Stimulated activated naive B cell treated with anti-CD40 and anti-IgM and Interleukin-4, amounts not matched to agents 10 μg/mL and 1 μg/mL and 100 μg/mL, for 72 hours (primary cell): ENCODE measurements around the gene PKIB.
A peak's percentile ranks its signal among the peaks of the same experiment; 100 is the strongest.

Source experiments
- ATAC-seq, 2 donors: fragments of 150-1000 bp; cut with Tn5 transposase; replicated peaks; 2 replicates each; pipeline ENCODE4 v1.10.0; 2021; ENCODE audit warnings: moderate library complexity in 1 of 2
- DNase-seq: peaks from one replicate; pipeline ENCODE4 v3.0.0; 2021
- H3K27ac Mint-ChIP-seq: one replicate; pipeline ENCODE4 v1.8.0; 2022; ENCODE audit warnings: mild to moderate bottlenecking, mixed read lengths
- H3K27me3 Mint-ChIP-seq, 2 donors: one replicate each; pipeline ENCODE4 v1.8.0; 2022; ENCODE audit warnings: mixed read lengths in 2 of 2
- H3K36me3 Mint-ChIP-seq, 2 donors: one replicate each; pipeline ENCODE4 v1.8.0; 2022; ENCODE audit warnings: mixed read lengths in 2 of 2, mild to moderate bottlenecking in 1 of 2
- H3K4me1 Mint-ChIP-seq, 2 donors: one replicate each; pipeline ENCODE4 v1.8.0; 2022; ENCODE audit warnings: mixed read lengths in 2 of 2, mild to moderate bottlenecking in 1 of 2
- H3K4me3 Mint-ChIP-seq, 2 donors: one replicate each; pipeline ENCODE4 v1.8.0; 2022; ENCODE audit warnings: mild to moderate bottlenecking in 2 of 2, mixed read lengths in 2 of 2, moderate library complexity in 1 of 2
- H3K9me3 Mint-ChIP-seq, 2 donors: one replicate each; pipeline ENCODE4 v1.8.0; 2022; ENCODE audit warnings: mixed read lengths in 2 of 2, mild to moderate bottlenecking in 1 of 2

Gene PKIB

DNA sequence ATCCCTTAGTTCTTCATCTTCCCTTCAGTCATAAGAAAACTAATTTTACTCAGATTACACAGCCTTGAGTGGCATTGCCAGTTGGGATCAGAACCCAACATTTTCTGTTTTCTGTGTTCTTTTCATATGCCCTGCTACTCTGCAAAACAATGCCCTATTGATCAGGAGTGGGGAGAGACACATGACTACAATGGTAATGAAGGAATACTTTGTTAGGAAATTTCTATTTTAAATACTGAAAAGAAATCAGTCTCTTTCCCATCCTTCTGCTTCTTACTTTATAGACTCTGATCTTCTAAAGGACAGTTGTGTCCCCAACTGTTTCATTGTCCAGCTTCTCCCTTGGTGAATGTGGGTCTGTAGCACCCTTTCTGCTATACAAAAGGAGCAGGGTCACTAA, 5.5 kb upstream of the PKIB start:
- H3K9me3 Mint-ChIP-seq = peaks cover 0 to 4% of the 10 kb centered on the region in 2 donors
- H3K36me3 Mint-ChIP-seq = no peaks in the 10 kb centered on the region
- H3K4me1 Mint-ChIP-seq = peaks cover under 1 to 2% of the 10 kb centered on the region in 2 donors
- H3K27me3 Mint-ChIP-seq = peaks cover 14 to 22% of the 10 kb centered on the region in 2 donors
- no peak overlapping the region for H3K27ac Mint-ChIP-seq
- DNase-seq (no peak), ATAC-seq (no peak)
- H3K4me3 Mint-ChIP-seq = no peak overlapping the region

DNA sequence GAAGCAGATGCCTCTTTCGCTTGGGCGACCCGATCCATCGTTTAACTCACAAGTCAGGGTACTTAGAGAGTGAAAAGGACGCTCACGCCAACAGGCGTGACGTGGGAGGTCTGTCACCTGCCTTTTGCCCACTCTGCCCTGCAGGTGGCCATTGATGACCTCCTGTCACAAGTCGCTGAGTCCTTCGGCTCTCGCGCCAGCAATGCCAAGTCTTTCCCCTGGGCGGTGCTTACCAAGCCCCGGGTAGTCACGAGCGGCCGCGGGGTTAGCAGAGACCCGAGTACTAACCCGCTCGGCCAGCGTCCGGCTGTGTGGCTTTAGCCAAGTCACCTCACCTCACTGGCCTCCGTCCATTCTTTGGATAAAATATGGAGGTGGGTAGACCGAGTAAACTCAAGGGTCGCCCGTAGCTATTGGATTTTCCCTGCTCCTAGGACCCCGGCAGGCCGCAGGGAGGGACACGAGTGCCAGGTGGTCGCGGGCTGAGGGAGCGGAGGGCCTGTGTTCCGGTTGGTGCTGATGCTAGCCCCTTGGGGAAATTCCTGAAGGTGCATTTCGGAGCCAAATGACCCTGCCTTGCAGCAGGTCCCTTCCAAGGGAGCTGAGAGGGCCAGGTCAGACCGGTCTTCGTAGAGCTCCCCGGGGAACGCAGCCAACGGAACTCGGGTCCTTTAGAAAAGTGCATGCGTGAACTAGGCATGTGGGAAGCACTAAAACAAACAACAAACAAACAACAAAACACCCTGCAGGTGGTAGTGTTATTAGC, 668 bp downstream of the PKIB start:
- H3K9me3 Mint-ChIP-seq = peaks cover 2 to 8% of the 10 kb centered on the region in 2 donors
- H3K27me3 Mint-ChIP-seq = peaks cover 46 to 52% of the 10 kb centered on the region in 2 donors
- DNase-seq = peak; percentile 4
- peak overlapping the region; percentile 81 to 88 for H3K4me3 Mint-ChIP-seq
- ATAC-seq = peak; percentile 66 to 67
- peaks cover 0 to 2% of the 10 kb centered on the region in 2 donors for H3K36me3 Mint-ChIP-seq
- peaks cover 9 to 18% of the 10 kb centered on the region in 2 donors for H3K4me1 Mint-ChIP-seq
- H3K27ac Mint-ChIP-seq = peak overlapping the region; percentile 33

DNA sequence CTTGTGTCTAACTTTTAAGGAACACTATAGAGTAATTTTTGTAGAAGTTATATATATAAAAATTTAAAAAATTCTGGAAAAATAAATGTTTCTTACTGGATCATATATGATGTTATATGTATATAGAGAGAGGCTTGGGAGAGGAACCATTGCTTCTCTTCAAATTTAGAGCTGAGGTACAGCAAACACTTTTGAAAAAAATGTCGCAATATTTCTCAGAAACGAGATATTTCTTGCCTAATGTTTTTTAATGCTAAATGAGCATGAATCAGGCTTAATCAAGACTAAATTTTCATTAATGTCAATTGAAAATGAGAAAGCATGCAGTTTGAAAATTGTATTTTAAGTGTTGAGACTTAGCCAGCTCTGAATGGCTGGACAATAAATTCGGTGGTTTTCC, 2.6 kb downstream of the PKIB start:
- ATAC-seq (no peak), DNase-seq (no peak)
- H3K27me3 Mint-ChIP-seq = peaks cover 41 to 51% of the 10 kb centered on the region in 2 donors
- H3K36me3 Mint-ChIP-seq = peaks cover 0 to 2% of the 10 kb centered on the region in 2 donors
- H3K9me3 Mint-ChIP-seq = peaks cover 5 to 6% of the 10 kb centered on the region in 2 donors
- no peak overlapping the region for H3K27ac Mint-ChIP-seq
- H3K4me3 Mint-ChIP-seq = no peak overlapping the region
- peaks cover 9 to 18% of the 10 kb centered on the region in 2 donors for H3K4me1 Mint-ChIP-seq

DNA sequence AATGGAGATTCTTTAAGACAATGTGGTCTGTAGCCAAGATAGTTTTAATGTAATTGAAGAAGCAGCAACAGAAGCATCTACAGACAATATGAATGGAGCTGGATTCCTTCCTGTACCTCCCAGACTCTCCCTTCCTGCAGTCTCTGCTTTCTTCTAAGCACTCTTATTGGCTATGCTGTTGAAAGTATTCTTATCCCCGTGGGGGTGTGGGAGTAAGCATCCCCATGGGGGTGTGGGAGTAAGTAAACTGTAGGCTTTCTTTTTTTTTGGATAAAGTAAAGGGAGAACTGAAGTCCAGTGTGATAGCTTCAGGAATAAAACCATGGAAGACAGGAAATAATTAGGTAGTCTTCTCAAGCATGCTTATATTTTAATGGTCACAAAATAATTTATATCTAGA, 4.1 kb downstream of the PKIB start:
- ATAC-seq = no peak
- DNase-seq = no peak
- peaks cover 34 to 46% of the 10 kb centered on the region in 2 donors for H3K27me3 Mint-ChIP-seq
- no peak overlapping the region for H3K4me3 Mint-ChIP-seq
- no peak overlapping the region for H3K27ac Mint-ChIP-seq
- H3K36me3 Mint-ChIP-seq = peaks cover 0 to 2% of the 10 kb centered on the region in 2 donors
- H3K9me3 Mint-ChIP-seq = peaks cover 5 to 6% of the 10 kb centered on the region in 2 donors
- H3K4me1 Mint-ChIP-seq = peaks cover 9 to 18% of the 10 kb centered on the region in 2 donors

GRCh38 chr6:122615409-122615808, 5.2 kb downstream of the PKIB start:
- DNase-seq (no peak), ATAC-seq (no peak)
- Mint-ChIP-seq H3K4me3 (no peak overlapping the region), H3K36me3 (peaks cover 0 to 2% of the 10 kb centered on the region in 2 donors), H3K9me3 (peaks cover 5 to 6% of the 10 kb centered on the region in 2 donors), H3K27me3 (peaks cover 28 to 47% of the 10 kb centered on the region in 2 donors), H3K4me1 (peaks cover 5 to 10% of the 10 kb centered on the region in 2 donors), H3K27ac (no peak overlapping the region)

DNA sequence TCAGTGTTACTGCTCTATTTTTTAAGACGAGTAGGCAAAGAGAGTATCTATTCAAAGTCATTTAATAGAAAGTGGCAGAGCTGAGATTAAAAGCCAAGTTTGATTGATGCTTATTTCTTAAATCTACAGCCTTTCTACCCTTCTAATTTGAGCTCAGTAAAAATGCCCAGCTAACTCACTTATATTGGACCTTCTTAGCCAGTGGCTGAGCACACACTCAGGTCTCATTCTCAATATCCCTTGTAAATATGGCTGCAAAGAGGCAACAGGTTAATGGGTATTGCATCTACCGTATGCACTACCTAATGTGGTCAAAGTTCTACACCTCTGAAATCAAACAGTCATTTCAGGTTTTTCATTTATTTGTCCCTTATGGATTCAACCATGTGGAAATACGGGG, 6.7 kb downstream of the PKIB start:
- H3K4me1 Mint-ChIP-seq = no peaks in the 10 kb centered on the region
- no peak overlapping the region for H3K27ac Mint-ChIP-seq
- peaks cover 19 to 39% of the 10 kb centered on the region in 2 donors for H3K27me3 Mint-ChIP-seq
- H3K9me3 Mint-ChIP-seq = peaks cover 5 to 6% of the 10 kb centered on the region in 2 donors
- ATAC-seq = no peak
- no peak overlapping the region for H3K4me3 Mint-ChIP-seq
- no peaks in the 10 kb centered on the region for H3K36me3 Mint-ChIP-seq
- DNase-seq = no peak

- Mint-ChIP-seq H3K36me3 (no peaks in the 10 kb centered on the region), H3K9me3 (peaks cover 5 to 6% of the 10 kb centered on the region in 2 donors), H3K27ac (no peak overlapping the region), H3K27me3 (peaks cover 16 to 38% of the 10 kb centered on the region in 2 donors), H3K4me3 (no peak overlapping the region), H3K4me1 (no peaks in the 10 kb centered on the region)
- ATAC-seq = no peak
- no peak for DNase-seq
These were observed 9.1 kb downstream of the PKIB start for GRCh38 chr6:122619309-122619708.

GRCh38 chr6:122620428-122620827, 10.2 kb downstream of the PKIB start:
- H3K4me1 Mint-ChIP-seq = no peaks in the 10 kb centered on the region
- no peaks in the 10 kb centered on the region for H3K36me3 Mint-ChIP-seq
- peaks cover 2 to 6% of the 10 kb centered on the region in 2 donors for H3K9me3 Mint-ChIP-seq
- no peak for ATAC-seq
- peaks cover 11 to 31% of the 10 kb centered on the region in 2 donors for H3K27me3 Mint-ChIP-seq
- no peak overlapping the region for H3K4me3 Mint-ChIP-seq
- no peak overlapping the region for H3K27ac Mint-ChIP-seq
- no peak for DNase-seq

- Mint-ChIP-seq H3K4me1 (no peaks in the 10 kb centered on the region), H3K36me3 (no peaks in the 10 kb centered on the region), H3K27me3 (peaks cover 8 to 27% of the 10 kb centered on the region in 2 donors), H3K9me3 (peaks cover 0 to 4% of the 10 kb centered on the region in 2 donors), H3K27ac (no peak overlapping the region), H3K4me3 (no peak overlapping the region)
- DNase-seq (no peak), ATAC-seq (no peak)
These were observed 10.7 kb downstream of the PKIB start for GRCh38 chr6:122620902-122621301.

GRCh38 chr6:122621638-122622037, 11.4 kb downstream of the PKIB start:
- H3K4me1 Mint-ChIP-seq = no peaks in the 10 kb centered on the region
- H3K36me3 Mint-ChIP-seq = no peaks in the 10 kb centered on the region
- no peak overlapping the region for H3K4me3 Mint-ChIP-seq
- DNase-seq = no peak
- H3K27me3 Mint-ChIP-seq = peaks cover 5 to 21% of the 10 kb centered on the region in 2 donors
- H3K27ac Mint-ChIP-seq = no peak overlapping the region
- no peaks in the 10 kb centered on the region for H3K9me3 Mint-ChIP-seq
- ATAC-seq = no peak

GRCh38 chr6:122622479-122622878, 12.3 kb downstream of the PKIB start:
- DNase-seq (no peak), ATAC-seq (no peak)
- Mint-ChIP-seq H3K4me1 (no peaks in the 10 kb centered on the region), H3K4me3 (no peak overlapping the region), H3K36me3 (no peaks in the 10 kb centered on the region), H3K9me3 (no peaks in the 10 kb centered on the region), H3K27ac (no peak overlapping the region), H3K27me3 (peaks cover 5 to 21% of the 10 kb centered on the region in 2 donors)

DNA sequence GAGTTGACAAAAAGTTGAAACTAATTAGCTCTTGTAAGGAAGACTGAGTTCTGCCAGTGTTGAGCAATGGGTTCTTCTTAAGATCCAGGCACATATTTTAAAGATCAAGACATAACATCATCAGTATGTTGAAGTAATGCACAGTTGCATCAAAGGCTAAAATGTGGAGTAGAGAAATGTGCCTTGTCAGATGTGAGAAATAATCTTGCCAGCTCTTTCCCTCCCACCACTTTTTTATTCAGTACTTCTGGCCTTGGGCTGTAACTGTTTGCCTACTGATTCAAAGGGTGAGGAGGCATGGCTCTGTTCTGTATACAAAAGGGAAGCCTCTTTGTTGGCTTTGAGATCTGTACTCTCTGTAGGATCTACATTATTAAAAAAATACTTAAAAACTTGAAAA, 13.1 kb downstream of the PKIB start:
- Mint-ChIP-seq H3K27me3 (peaks cover 5 to 21% of the 10 kb centered on the region in 2 donors), H3K4me3 (no peak overlapping the region), H3K27ac (no peak overlapping the region), H3K9me3 (no peaks in the 10 kb centered on the region), H3K4me1 (no peaks in the 10 kb centered on the region), H3K36me3 (no peaks in the 10 kb centered on the region)
- no peak for DNase-seq
- ATAC-seq = no peak

GRCh38 chr6:122624853-122625252, 14.6 kb downstream of the PKIB start:
- no peaks in the 10 kb centered on the region for H3K36me3 Mint-ChIP-seq
- DNase-seq (no peak), ATAC-seq (no peak)
- H3K4me1 Mint-ChIP-seq = no peaks in the 10 kb centered on the region
- H3K27ac Mint-ChIP-seq = no peak overlapping the region
- H3K9me3 Mint-ChIP-seq = no peaks in the 10 kb centered on the region
- H3K4me3 Mint-ChIP-seq = no peak overlapping the region
- peaks cover 5 to 16% of the 10 kb centered on the region in 2 donors for H3K27me3 Mint-ChIP-seq

- no peaks in the 10 kb centered on the region for H3K27me3 Mint-ChIP-seq
- no peaks in the 10 kb centered on the region for H3K4me1 Mint-ChIP-seq
- no peak overlapping the region for H3K27ac Mint-ChIP-seq
- H3K4me3 Mint-ChIP-seq = no peak overlapping the region
- H3K9me3 Mint-ChIP-seq = no peaks in the 10 kb centered on the region
- ATAC-seq = no peak
- no peak for DNase-seq
- H3K36me3 Mint-ChIP-seq = no peaks in the 10 kb centered on the region
These were observed 18.5 kb downstream of the PKIB start for GRCh38 chr6:122628714-122629113.

- Mint-ChIP-seq H3K27ac (no peak overlapping the region), H3K4me3 (no peak overlapping the region), H3K36me3 (no peaks in the 10 kb centered on the region), H3K4me1 (no peaks in the 10 kb centered on the region), H3K27me3 (no peaks in the 10 kb centered on the region), H3K9me3 (no peaks in the 10 kb centered on the region)
- DNase-seq (no peak), ATAC-seq (no peak)
These were observed 21.5 kb downstream of the PKIB start for GRCh38 chr6:122631571-122632249.
